Measurements from ENCODE around the gene ISLR.

The ISLR gene

DNA sequence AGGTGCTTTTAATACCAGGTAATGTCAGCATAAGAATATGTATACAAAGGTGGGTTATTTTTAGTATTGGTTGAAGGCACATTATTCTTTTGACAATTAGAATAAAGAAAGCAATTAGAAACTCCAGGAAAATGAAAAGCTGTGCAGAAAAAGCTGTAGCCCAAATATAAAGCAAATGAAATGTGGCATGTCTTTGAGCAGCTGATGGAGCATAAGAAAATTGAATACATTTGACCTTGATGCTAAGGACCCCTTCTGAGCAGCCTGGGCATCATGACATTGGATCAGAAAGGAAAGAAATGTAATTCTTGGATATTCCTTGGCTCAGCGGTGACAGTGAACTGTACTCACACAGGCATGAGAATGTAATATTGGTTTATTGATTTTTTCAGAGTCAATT lies 8.0 kb upstream of the ISLR start:
- no peak overlapping the region for H3K27ac ChIP-seq
- H3K36me3 ChIP-seq: no peaks in the 10 kb centered on the region
- H3K9me3 ChIP-seq (replicated peaks in 1 of 11): no peaks in the 10 kb centered on the region
- no peak for TF ChIP-seq Cebpa-rat (IDR thresholded peaks at IDR 0.05)
- H4K20me1 ChIP-seq: no peaks in the 10 kb centered on the region
- no peak overlapping the region for H3K4me2 ChIP-seq
- H3K4me3 ChIP-seq: no peak overlapping the region
- no peaks in the 10 kb centered on the region for H3K4me1 ChIP-seq
- H3K9ac ChIP-seq: no peak overlapping the region
- H3K27me3 ChIP-seq: no peaks in the 10 kb centered on the region

DNA sequence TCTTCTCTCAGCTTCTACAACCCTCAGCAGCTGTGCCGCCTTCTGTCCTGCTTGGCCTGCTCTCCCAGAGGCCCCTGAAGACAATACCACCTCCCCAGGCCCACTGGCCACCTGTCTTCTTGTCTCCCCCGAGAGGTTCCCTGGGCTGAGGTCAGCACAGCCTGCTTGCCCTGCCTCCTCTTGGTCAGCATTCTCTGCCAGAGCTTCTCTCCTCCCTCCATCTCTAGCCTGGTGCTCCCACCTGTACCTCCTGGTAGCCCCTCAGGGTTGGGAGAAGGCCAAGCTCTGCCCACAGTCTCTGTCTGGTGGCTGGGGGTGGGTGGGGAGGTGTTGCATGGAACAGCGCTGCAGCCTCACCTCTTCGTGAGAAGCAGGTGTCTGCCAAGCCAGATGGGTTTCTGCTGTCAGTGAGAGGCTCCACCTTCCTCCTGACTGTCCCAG lies 5.6 kb upstream of the ISLR start:
- H3K4me3 ChIP-seq: no peak overlapping the region
- H3K4me2 ChIP-seq: no peak overlapping the region
- H4K20me1 ChIP-seq: no peaks in the 10 kb centered on the region; a peak in 1 of 22 replicates
- no peaks in the 10 kb centered on the region for H3K36me3 ChIP-seq
- no peaks in the 10 kb centered on the region; a peak in 1 of 20 replicates for H3K4me1 ChIP-seq
- no peak overlapping the region for H3K27ac ChIP-seq
- no peaks in the 10 kb centered on the region for H3K27me3 ChIP-seq
- H3K9me3 ChIP-seq (replicated peaks in 1 of 11): no peaks in the 10 kb centered on the region
- H3K9ac ChIP-seq: no peak overlapping the region
- TF ChIP-seq Cebpa-rat (IDR thresholded peaks at IDR 0.05): no peak

GRCh38 chr15:74168711-74169126 lies 4.8 kb upstream of the ISLR start:
- Histone ChIP-seq H3K4me1 (peaks cover 0 to 6% (median 0%) of the 10 kb centered on the region in 10 experiments; a peak in 6 of 20 replicates), H3K27me3 (no peaks in the 10 kb centered on the region), H3K4me3 (no peak overlapping the region), H3K27ac (no peak overlapping the region), H3K9me3 (replicated peaks in 1 of 11) (no peaks in the 10 kb centered on the region), H3K9ac (no peak overlapping the region), H3K36me3 (no peaks in the 10 kb centered on the region), H3K4me2 (no peak overlapping the region), H4K20me1 (no peaks in the 10 kb centered on the region; a peak in 1 of 22 replicates)
- no peak for TF ChIP-seq Cebpa-rat (IDR thresholded peaks at IDR 0.05)

- Histone ChIP-seq H3K9me3 (replicated peaks in 1 of 11) (no peaks in the 10 kb centered on the region), H3K4me1 (peaks cover 0 to 8% (median 0%) of the 10 kb centered on the region in 10 experiments; a peak in 6 of 20 replicates), H3K4me2 (no peak overlapping the region), H3K36me3 (no peaks in the 10 kb centered on the region), H3K4me3 (no peak overlapping the region), H4K20me1 (peaks cover 0 to under 1% (median 0%) of the 10 kb centered on the region in 11 experiments; a peak in 1 of 22 replicates), H3K27ac (no peak overlapping the region), H3K27me3 (no peaks in the 10 kb centered on the region), H3K9ac (no peak overlapping the region)
- no peak for TF ChIP-seq Cebpa-rat (IDR thresholded peaks at IDR 0.05)
These were observed 3.3 kb upstream of the ISLR start for GRCh38 chr15:74170071-74170844.

- Histone ChIP-seq H3K4me3 (no peak overlapping the region), H3K9me3 (replicated peaks in 1 of 11) (no peaks in the 10 kb centered on the region), H4K20me1 (peaks cover 0 to 6% (median 0%) of the 10 kb centered on the region in 11 experiments; a peak in 2 of 22 replicates), H3K4me1 (peaks cover 0 to 8% (median 0%) of the 10 kb centered on the region in 10 experiments; a peak in 6 of 20 replicates), H3K27me3 (no peaks in the 10 kb centered on the region), H3K27ac (no peak overlapping the region), H3K4me2 (no peak overlapping the region), H3K36me3 (no peaks in the 10 kb centered on the region), H3K9ac (no peak overlapping the region)
- no peak for TF ChIP-seq Cebpa-rat (IDR thresholded peaks at IDR 0.05)
These were observed 2.5 kb upstream of the ISLR start for GRCh38 chr15:74170875-74171578.

DNA sequence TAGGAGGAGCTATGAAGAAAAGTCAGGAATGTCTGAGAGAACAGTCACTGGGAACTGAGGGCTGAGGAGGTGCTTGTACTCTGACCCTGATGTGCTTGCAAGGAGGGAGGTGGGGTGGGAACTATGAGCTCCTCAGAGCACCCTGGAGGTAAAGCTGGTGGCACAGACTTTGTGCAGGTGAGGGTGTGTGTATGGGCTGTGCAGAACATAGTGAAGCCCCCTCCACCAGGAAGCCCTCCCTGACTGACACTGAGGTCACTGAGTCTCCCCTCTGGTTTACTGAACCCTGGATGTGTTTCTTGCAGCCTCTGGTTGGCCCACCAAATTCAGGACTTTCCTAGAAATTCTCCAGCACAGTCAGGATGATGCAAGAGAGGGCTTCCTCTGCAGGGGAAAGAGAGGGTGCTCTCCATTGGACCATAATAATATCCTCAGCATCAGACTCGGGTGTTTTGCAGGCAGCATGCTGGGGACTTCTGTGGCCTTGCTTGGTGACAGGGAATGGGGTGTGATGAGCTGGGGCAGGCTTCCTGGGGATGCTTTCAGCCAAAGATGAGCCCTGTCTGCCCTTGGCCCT lies 1.5 kb upstream of the ISLR start:
- H3K9ac ChIP-seq: no peak overlapping the region
- H4K20me1 ChIP-seq: peaks cover 0 to 14% (median 0%) of the 10 kb centered on the region in 11 experiments; a peak in 3 of 22 replicates
- H3K27me3 ChIP-seq: no peaks in the 10 kb centered on the region
- no peak overlapping the region for H3K4me3 ChIP-seq
- no peak overlapping the region for H3K27ac ChIP-seq
- peaks cover 0 to 8% (median 0%) of the 10 kb centered on the region in 10 experiments; a peak in 6 of 20 replicates for H3K4me1 ChIP-seq
- no peak for TF ChIP-seq Cebpa-rat (IDR thresholded peaks at IDR 0.05)
- H3K4me2 ChIP-seq: no peak overlapping the region
- no peaks in the 10 kb centered on the region for H3K9me3 ChIP-seq (replicated peaks in 1 of 11)
- no peaks in the 10 kb centered on the region for H3K36me3 ChIP-seq

DNA sequence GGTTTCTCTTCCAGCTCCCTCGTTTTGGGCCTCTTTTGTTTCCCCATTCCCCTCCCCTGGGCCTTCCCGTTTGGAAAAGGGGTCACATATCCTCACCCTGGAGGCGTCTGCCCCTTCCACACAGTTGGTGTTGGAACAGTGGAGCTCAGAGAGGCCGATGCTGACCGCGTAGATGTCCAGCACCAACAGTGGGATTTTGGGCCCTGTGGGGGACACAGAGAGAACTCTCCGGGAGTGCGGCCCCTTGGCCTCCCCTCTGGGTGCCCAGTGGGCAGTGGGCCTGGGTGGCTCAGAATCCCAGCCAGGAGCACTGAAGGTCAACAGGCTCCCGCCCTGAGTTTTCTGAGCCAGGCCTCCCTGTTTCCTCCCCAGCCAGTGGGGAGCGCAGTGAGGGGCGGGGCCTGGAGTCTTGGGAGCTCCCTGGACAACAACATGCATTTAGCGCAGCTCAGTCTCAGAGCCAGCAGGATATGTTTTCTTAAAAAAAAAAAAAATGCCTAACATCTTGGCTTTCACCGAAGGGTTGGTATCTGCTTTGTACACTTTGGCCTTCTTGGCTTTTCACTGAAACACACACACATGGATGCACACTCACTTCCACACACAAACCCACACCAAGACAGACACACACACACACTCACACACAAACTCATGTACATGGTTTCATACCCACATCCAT lies 670 bp upstream of the ISLR start:
- no peaks in the 10 kb centered on the region for H3K36me3 ChIP-seq
- no peak overlapping the region for H3K4me3 ChIP-seq
- H3K4me2 ChIP-seq: no peak overlapping the region
- no peak overlapping the region for H3K9ac ChIP-seq
- no peaks in the 10 kb centered on the region for H3K27me3 ChIP-seq
- peaks cover 0 to 8% (median 0%) of the 10 kb centered on the region in 10 experiments; a peak in 6 of 20 replicates for H3K4me1 ChIP-seq
- no peak for TF ChIP-seq Cebpa-rat (IDR thresholded peaks at IDR 0.05)
- H3K9me3 ChIP-seq (replicated peaks in 1 of 11): no peaks in the 10 kb centered on the region
- H3K27ac ChIP-seq: no peak overlapping the region
- peaks cover 0 to 16% (median 0%) of the 10 kb centered on the region in 11 experiments; a peak in 3 of 22 replicates for H4K20me1 ChIP-seq

DNA sequence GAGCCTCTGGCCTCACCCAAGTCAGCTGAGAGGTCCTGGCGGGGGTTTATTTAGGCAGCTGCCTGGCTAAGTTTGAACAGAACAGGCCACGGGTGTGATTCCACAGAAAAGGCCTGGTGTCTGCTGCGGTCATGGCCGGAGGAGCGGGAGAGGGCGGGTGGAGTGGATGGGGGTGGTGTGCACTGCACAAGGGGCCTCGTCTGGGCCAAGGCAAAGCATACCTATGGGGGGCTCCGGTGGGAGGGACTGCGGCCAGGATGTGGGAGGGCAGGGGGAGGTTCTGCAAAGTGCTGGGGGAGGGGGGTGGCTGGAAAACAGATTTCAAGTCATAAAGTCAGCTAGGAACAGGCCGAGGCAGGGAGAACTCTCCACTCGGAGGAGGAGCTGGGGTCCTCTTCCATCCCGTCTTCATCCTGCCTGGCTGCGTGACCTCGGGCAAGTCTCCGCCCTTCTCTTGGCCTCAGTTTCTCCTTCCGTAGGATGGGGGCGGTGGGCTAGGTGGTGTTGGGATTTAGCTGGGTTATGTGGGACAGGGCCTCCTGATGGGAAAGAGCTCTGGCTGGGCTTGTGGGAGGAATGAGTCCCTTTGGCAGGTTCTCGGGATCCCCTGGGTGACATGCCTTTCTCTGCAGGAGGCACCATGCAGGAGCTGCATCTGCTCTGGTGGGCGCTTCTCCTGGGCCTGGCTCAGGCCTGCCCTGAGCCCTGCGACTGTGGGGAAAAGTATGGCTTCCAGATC lies 878 bp downstream of the ISLR start:
- Histone ChIP-seq H3K27me3 (no peaks in the 10 kb centered on the region), H3K36me3 (no peaks in the 10 kb centered on the region), H3K9ac (no peak overlapping the region), H3K4me3 (no peak overlapping the region), H3K27ac (no peak overlapping the region), H3K4me2 (no peak overlapping the region), H4K20me1 (peaks cover 0 to 16% (median 0%) of the 10 kb centered on the region in 11 experiments; a peak in 3 of 22 replicates), H3K9me3 (replicated peaks in 1 of 11) (no peaks in the 10 kb centered on the region), H3K4me1 (peaks cover 0 to 10% (median 2%) of the 10 kb centered on the region in 10 experiments; a peak in 7 of 20 replicates)
- no peak for TF ChIP-seq Cebpa-rat (IDR thresholded peaks at IDR 0.05)

All from BLaER1 treated with 17β-estradiol and CSF1 and Interleukin-3, amounts not matched to agents 10 nM and 100 nM (cell line).